ENCODE results near the gene XRN2. TPM values are rescaled to one million over a fixed set of nuclear protein-coding genes. Genes with fewer than 3 reads are reported as not detected.

XRN2 gene
- total and polyA plus RNA-seq, 2 of the 13 experiments (the other 11 are each of a cell fraction or from before 2014, with no cell fraction given): 90.3 to 171 TPM

- peak; percentile 98 for TF ChIP-seq TAF1 (CRISPR knock-in tag; IDR thresholded peaks at IDR 0.05)
- peak; percentile 85; the same call in 1 of the 2 replicates for TF ChIP-seq ZNF235 (CRISPR knock-in tag; IDR thresholded peaks at IDR 0.05; ENCODE audit: borderline replicate concordance)
- peak; percentile 94 for TF ChIP-seq CBFB (CRISPR knock-in tag; IDR thresholded peaks at IDR 0.05)
- peak; percentile 81 for TF ChIP-seq TBX2 (CRISPR knock-in tag; IDR thresholded peaks at IDR 0.05; ENCODE audit: borderline replicate concordance)
- peak; percentile 65; the same call in 1 of the 2 replicates for TF ChIP-seq FOXJ3 (CRISPR knock-in tag; IDR thresholded peaks at IDR 0.05; ENCODE audit: borderline replicate concordance)
- TF ChIP-seq MBD4 (IDR thresholded peaks at IDR 0.05; ENCODE audit: borderline replicate concordance, low read length): no peak
- peak; percentile 99 for TF ChIP-seq ARID4A (CRISPR knock-in tag; IDR thresholded peaks at IDR 0.05; ENCODE audit: borderline replicate concordance)
- TF ChIP-seq MAFG (CRISPR knock-in tag; IDR thresholded peaks at IDR 0.05): no peak
- TF ChIP-seq ZBTB4 (CRISPR knock-in tag; IDR thresholded peaks at IDR 0.05; ENCODE audit: borderline replicate concordance): peak; percentile 85; the same call in 1 of the 2 replicates
- TF ChIP-seq XBP1 (CRISPR knock-in tag; IDR thresholded peaks at IDR 0.05): no peak; the same call in 1 of the 2 replicates
- no peak for TF ChIP-seq GZF1 (CRISPR knock-in tag; IDR thresholded peaks at IDR 0.05)
- TF ChIP-seq ATF3 (CRISPR knock-in tag; IDR thresholded peaks at IDR 0.05): peak; percentile 94
- peak; percentile 99 for TF ChIP-seq ZNF574 (CRISPR knock-in tag; IDR thresholded peaks at IDR 0.05)
- TF ChIP-seq RBM22 (optimal IDR thresholded peaks at IDR 0.05; ENCODE audit: low read length): no peak
- peak; percentile 92 for TF ChIP-seq ZFP90 (CRISPR knock-in tag; IDR thresholded peaks at IDR 0.05; ENCODE audit: borderline replicate concordance)
- TF ChIP-seq ZNF766 (CRISPR knock-in tag; IDR thresholded peaks at IDR 0.05; ENCODE audit: borderline replicate concordance): peak; percentile 82; the same call in 1 of the 2 replicates
- peak; percentile 97 for TF ChIP-seq ZBTB3 (CRISPR knock-in tag; IDR thresholded peaks at IDR 0.05; ENCODE audit: borderline replicate concordance, low read depth)
These were observed at the start of gene XRN2 (continued) for GRCh38 chr20:21303061-21303871.

Data from HepG2 (cell line).